ENCODE results near the gene CCT2. TPM values are rescaled to one million over a fixed set of nuclear protein-coding genes. Genes with fewer than 3 reads are reported as not detected.

CCT2 gene
- total RNA-seq, 1 donor from 2014 or later, result 388 TPM

- DNase-seq (ENCODE audit: low read depth, low spot score), result no peak
- TF ChIP-seq, protein P1, sequence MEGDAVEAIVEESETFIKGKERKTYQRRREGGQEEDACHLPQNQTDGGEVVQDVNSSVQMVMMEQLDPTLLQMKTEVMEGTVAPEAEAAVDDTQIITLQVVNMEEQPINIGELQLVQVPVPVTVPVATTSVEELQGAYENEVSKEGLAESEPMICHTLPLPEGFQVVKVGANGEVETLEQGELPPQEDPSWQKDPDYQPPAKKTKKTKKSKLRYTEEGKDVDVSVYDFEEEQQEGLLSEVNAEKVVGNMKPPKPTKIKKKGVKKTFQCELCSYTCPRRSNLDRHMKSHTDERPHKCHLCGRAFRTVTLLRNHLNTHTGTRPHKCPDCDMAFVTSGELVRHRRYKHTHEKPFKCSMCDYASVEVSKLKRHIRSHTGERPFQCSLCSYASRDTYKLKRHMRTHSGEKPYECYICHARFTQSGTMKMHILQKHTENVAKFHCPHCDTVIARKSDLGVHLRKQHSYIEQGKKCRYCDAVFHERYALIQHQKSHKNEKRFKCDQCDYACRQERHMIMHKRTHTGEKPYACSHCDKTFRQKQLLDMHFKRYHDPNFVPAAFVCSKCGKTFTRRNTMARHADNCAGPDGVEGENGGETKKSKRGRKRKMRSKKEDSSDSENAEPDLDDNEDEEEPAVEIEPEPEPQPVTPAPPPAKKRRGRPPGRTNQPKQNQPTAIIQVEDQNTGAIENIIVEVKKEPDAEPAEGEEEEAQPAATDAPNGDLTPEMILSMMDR (conservative IDR thresholded peaks at IDR 0.05), result no peak
- no peaks in the 10 kb centered on the region for H3K27me3 Mint-ChIP-seq (ENCODE audit: low read depth)
- no peak overlapping the region for H3K4me3 Mint-ChIP-seq
- H3K27ac Mint-ChIP-seq (ENCODE audit: unreplicated experiment), result no peak overlapping the region
- no peaks in the 10 kb centered on the region for H3K9me3 Mint-ChIP-seq
- no peaks in the 10 kb centered on the region for H3K36me3 Mint-ChIP-seq (ENCODE audit: low read depth)
- H3K4me1 Mint-ChIP-seq, result no peaks in the 10 kb centered on the region
Observed at GRCh38 chr12:69642531-69642930, 57.3 kb downstream of the CCT2 start.

DNA sequence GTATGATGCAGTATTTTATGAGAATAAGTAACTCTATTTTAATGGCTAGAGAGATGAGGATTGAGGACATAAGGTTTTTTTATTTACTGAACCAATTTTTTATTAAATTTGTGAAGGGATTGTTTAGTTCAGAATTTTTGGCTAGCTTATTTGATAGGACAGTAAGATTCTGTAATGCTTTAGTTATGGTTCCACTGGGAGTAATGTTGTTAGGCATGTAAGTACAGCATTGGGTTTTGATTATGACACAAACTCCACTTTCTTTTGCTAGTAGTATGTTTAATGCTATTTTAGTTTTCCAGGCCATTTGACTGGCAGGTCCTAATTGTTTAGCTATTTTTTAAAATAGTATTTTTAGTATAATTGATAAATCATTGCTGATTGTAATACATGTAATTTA lies 59.3 kb downstream of the CCT2 start:
- H3K27me3 Mint-ChIP-seq (ENCODE audit: low read depth), result no peaks in the 10 kb centered on the region
- no peak for DNase-seq (ENCODE audit: low read depth, low spot score)
- H3K27ac Mint-ChIP-seq (ENCODE audit: unreplicated experiment), result no peak overlapping the region
- no peaks in the 10 kb centered on the region for H3K9me3 Mint-ChIP-seq
- no peak overlapping the region for H3K4me3 Mint-ChIP-seq
- H3K36me3 Mint-ChIP-seq (ENCODE audit: low read depth), result no peaks in the 10 kb centered on the region
- TF ChIP-seq, protein P1 (conservative IDR thresholded peaks at IDR 0.05), result no peak
- H3K4me1 Mint-ChIP-seq, result no peaks in the 10 kb centered on the region

- no peak overlapping the region for H3K4me3 Mint-ChIP-seq
- no peaks in the 10 kb centered on the region for H3K4me1 Mint-ChIP-seq
- H3K36me3 Mint-ChIP-seq (ENCODE audit: low read depth), result no peaks in the 10 kb centered on the region
- no peak overlapping the region for H3K27ac Mint-ChIP-seq (ENCODE audit: unreplicated experiment)
- no peaks in the 10 kb centered on the region for H3K27me3 Mint-ChIP-seq (ENCODE audit: low read depth)
- DNase-seq (ENCODE audit: low read depth, low spot score), result no peak
- no peaks in the 10 kb centered on the region for H3K9me3 Mint-ChIP-seq
- TF ChIP-seq, protein P1 (conservative IDR thresholded peaks at IDR 0.05), result no peak
Observed at GRCh38 chr12:69645031-69645430, 59.8 kb downstream of the CCT2 start.

DNA sequence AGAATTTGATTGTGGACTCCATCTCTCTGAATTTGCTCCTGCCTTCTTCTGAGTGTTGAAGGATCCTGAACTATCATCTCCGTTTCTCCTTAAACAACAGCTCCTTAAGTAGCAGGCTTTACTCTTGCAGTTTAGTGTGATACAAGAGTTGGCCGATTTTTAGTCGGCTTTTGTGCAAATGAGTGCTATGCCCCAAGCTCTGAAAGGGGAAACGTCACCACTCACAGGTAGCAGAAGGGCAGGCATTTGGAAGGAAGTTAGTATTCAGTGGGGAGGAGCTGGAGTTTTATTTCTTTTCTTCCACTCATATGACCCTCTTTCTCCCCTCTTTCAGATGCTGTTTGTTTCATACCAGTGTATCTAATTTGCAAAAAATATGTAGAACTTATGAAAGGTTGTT lies 61.9 kb downstream of the CCT2 start:
- Mint-ChIP-seq H3K36me3 (ENCODE audit: low read depth) (no peaks in the 10 kb centered on the region), H3K27me3 (ENCODE audit: low read depth) (no peaks in the 10 kb centered on the region), H3K27ac (ENCODE audit: unreplicated experiment) (no peak overlapping the region), H3K4me3 (no peak overlapping the region), H3K4me1 (peaks cover 6% of the 10 kb centered on the region), H3K9me3 (no peaks in the 10 kb centered on the region)
- TF ChIP-seq, protein P1 (conservative IDR thresholded peaks at IDR 0.05), result no peak
- no peak for DNase-seq (ENCODE audit: low read depth, low spot score)

DNA sequence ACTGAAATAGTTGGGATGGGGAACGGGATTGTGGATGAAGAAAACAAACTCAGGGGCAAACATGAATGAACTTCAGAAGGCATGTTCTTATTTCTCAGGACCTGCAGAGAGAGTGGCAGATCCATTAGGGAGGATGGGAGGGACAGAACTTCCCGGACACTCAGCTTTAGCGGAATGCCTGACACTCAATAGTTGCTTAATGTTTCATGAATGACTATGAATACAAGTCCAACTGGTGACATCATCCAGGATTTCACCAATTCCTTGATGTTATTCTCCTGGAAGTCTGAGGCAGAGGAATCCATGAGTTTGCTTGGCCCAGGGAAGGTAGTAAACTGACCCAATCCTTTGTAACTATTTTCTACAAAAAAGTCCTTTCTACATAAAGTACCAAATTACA lies 63.2 kb downstream of the CCT2 start:
- H3K27me3 Mint-ChIP-seq (ENCODE audit: low read depth), result no peaks in the 10 kb centered on the region
- H3K4me1 Mint-ChIP-seq, result peaks cover 6% of the 10 kb centered on the region
- H3K27ac Mint-ChIP-seq (ENCODE audit: unreplicated experiment), result no peak overlapping the region
- H3K4me3 Mint-ChIP-seq, result no peak overlapping the region
- no peak for DNase-seq (ENCODE audit: low read depth, low spot score)
- TF ChIP-seq, protein P1 (conservative IDR thresholded peaks at IDR 0.05), result no peak
- no peaks in the 10 kb centered on the region for H3K9me3 Mint-ChIP-seq
- H3K36me3 Mint-ChIP-seq (ENCODE audit: low read depth), result no peaks in the 10 kb centered on the region

GRCh38 chr12:69649529-69649928 lies 64.3 kb downstream of the CCT2 start:
- H3K27ac Mint-ChIP-seq (ENCODE audit: unreplicated experiment), result no peak overlapping the region
- no peaks in the 10 kb centered on the region for H3K36me3 Mint-ChIP-seq (ENCODE audit: low read depth)
- no peaks in the 10 kb centered on the region for H3K9me3 Mint-ChIP-seq
- no peak for DNase-seq (ENCODE audit: low read depth, low spot score)
- TF ChIP-seq, protein P1 (conservative IDR thresholded peaks at IDR 0.05), result no peak
- no peaks in the 10 kb centered on the region for H3K27me3 Mint-ChIP-seq (ENCODE audit: low read depth)
- peaks cover 6% of the 10 kb centered on the region for H3K4me1 Mint-ChIP-seq
- no peak overlapping the region for H3K4me3 Mint-ChIP-seq

All from neural crest cell (in vitro differentiated cells).